ENCODE measurements around the gene MTHFD2L. TPM values are rescaled to one million over a fixed set of nuclear protein-coding genes. Genes with fewer than 3 reads are reported as not detected.

The MTHFD2L gene
- total and polyA plus RNA-seq, 2 donors (not counting 3 experiments of a cell fraction or from before 2014, with no cell fraction given), result 6.9 to 15.2 TPM

- H3K4me2 ChIP-seq (ENCODE audit: insufficient read depth, low read length), result no peak overlapping the region
- H3K27me3 ChIP-seq (ENCODE audit: control insufficient read depth in 2 of 2, insufficient read depth in 2 of 2, low read length in 2 of 2), result no peaks in the 10 kb centered on the region
- H3K27ac ChIP-seq (ENCODE audit: insufficient read depth, low read depth, low read length), result no peak overlapping the region
- H3K9me3 ChIP-seq (replicated peaks; ENCODE audit: control insufficient read depth, insufficient read depth, low read length), result no peaks in the 10 kb centered on the region
- DNase-seq (ENCODE audit: low read depth, low spot score), result peak; percentile 71
- H3K4me1 ChIP-seq (ENCODE audit: control insufficient read depth, extremely low read depth, insufficient read depth, low read length), result peaks cover 20% of the 10 kb centered on the region
- no peak overlapping the region for H3K9ac ChIP-seq (replicated peaks; ENCODE audit: extremely low read depth, insufficient read depth, low read length)
- H3K36me3 ChIP-seq (ENCODE audit: control insufficient read depth in 2 of 2, extremely low read depth in 1 of 2, insufficient read depth in 2 of 2, low read length in 2 of 2), result no peaks in the 10 kb centered on the region
- no peaks in the 10 kb centered on the region for H3K79me2 ChIP-seq (ENCODE audit: control insufficient read depth, insufficient read depth, low read length)
- ChIA-PET POLR2A (no interaction called here), CTCF (interaction anchor here (0.7 to 4.3 kb wide), 3 partner anchors 10 to 345 kb away, joined by 3 to 27 read pairs (median 17); no protein-coding TSS in a partner anchor)
- intact Hi-C loops (cut with micrococcal nuclease), result no loop called here
- BruUV-seq (replicated peaks), result no TSS peak
- TF ChIP-seq GATA2 (IDR thresholded peaks at IDR 0.05; ENCODE audit: insufficient read depth, insufficient read length, low read depth, low read length) (no peak), MAX (IDR thresholded peaks at IDR 0.05; ENCODE audit: insufficient read depth, insufficient read length) (no peak), FOS (IDR thresholded peaks at IDR 0.05; ENCODE audit: borderline replicate concordance, insufficient read depth, low read length) (no peak), EZH2 (IDR thresholded peaks at IDR 0.05; ENCODE audit: borderline replicate concordance, low read depth, low read length, severe bottlenecking) (no peak), CTCF (IDR thresholded peaks at IDR 0.05; ENCODE audit: extremely low read depth in 1 of 2, insufficient read depth in 1 of 2, low read depth in 1 of 2, low read length in 2 of 2) (no peak), POLR2A (IDR thresholded peaks at IDR 0.05; ENCODE audit: low read depth, low read length) (no peak), MYC (IDR thresholded peaks at IDR 0.05; ENCODE audit: low read depth, low read length) (no peak), JUN (IDR thresholded peaks at IDR 0.05; ENCODE audit: borderline replicate concordance, insufficient read depth, insufficient read length, low read depth) (no peak), POLR2AphosphoS5 (IDR thresholded peaks at IDR 0.05; ENCODE audit: insufficient read depth, low read depth, low read length) (no peak)
- no peak overlapping the region for H3K4me3 ChIP-seq (replicated peaks in 1 of 3; ENCODE audit: insufficient read depth in 1 of 3, low read depth in 1 of 3, low read length in 3 of 3)
- H4K20me1 ChIP-seq (replicated peaks; ENCODE audit: control insufficient read depth, extremely low read depth, insufficient read depth, low read length), result no peaks in the 10 kb centered on the region
- dilution Hi-C loops (cut with MboI; ENCODE audit: extremely low pct_ligation_motif_present, low sequenced_read_pairs), result no loop called here
- FAIRE-seq, result no peak
- peak overlapping the region; percentile 79 for H2AFZ ChIP-seq (ENCODE audit: low read depth, low read length)
- no peaks in the 10 kb centered on the region for H3K9me1 ChIP-seq (replicated peaks; ENCODE audit: control insufficient read depth, extremely low read depth, insufficient read depth, low read length)
Observed at GRCh38 chr4:74330295-74330750, 172.4 kb downstream of the MTHFD2L start.
